Endodermal cell (in vitro differentiated cells): ENCODE results near the gene ADIPOR2. TPM values are rescaled to one million over a fixed set of nuclear protein-coding genes. Genes with fewer than 3 reads are reported as not detected.

ENCODE experiments used
- DNase-seq: peaks from one replicate; pipeline ENCODE4 v3.0.0-alpha.2; 2017
- H3K27ac ChIP-seq: 2 replicates; pipeline ENCODE4 v1.5.1; 2013; ENCODE audit warnings: mild to moderate bottlenecking, low read depth, low read length, moderate library complexity
- H3K27me3 ChIP-seq: 2 replicates; pipeline ENCODE4 v1.6.1; 2013; ENCODE audit warnings: mild to moderate bottlenecking, low read length, moderate library complexity; ENCODE audit not compliant: insufficient read depth, control insufficient read depth, poor library complexity, severe bottlenecking
- H3K36me3 ChIP-seq: 2 replicates; pipeline ENCODE4 v1.7.0; 2013; ENCODE audit warnings: mild to moderate bottlenecking, low read length, moderate library complexity; ENCODE audit not compliant: control insufficient read depth, insufficient read depth
- H3K4me1 ChIP-seq: one replicate; pipeline ENCODE4 v1.7.0; 2013; ENCODE audit warnings: low read length; ENCODE audit not compliant: control insufficient read depth, insufficient read depth
- H3K4me3 ChIP-seq: 2 replicates; pipeline ENCODE4 v1.5.1; 2013; ENCODE audit warnings: mild to moderate bottlenecking, low read length, moderate library complexity
- H3K9ac ChIP-seq: 2 replicates; pipeline ENCODE4 v1.6.1; 2013; ENCODE audit warnings: mild to moderate bottlenecking, low read length, moderate library complexity; ENCODE audit not compliant: poor library complexity, severe bottlenecking; ENCODE audit errors: extremely low read depth
- H3K9me3 ChIP-seq: 2 replicates; pipeline ENCODE4 v1.6.1; 2013; ENCODE audit warnings: mild to moderate bottlenecking, low read length, moderate library complexity; ENCODE audit not compliant: control insufficient read depth
- H3K27ac Mint-ChIP-seq: 2 replicates; pipeline ENCODE4 v1.8.0; 2020; ENCODE audit warnings: mixed read lengths
- H3K27me3 Mint-ChIP-seq: 2 replicates; pipeline ENCODE4 v1.8.0; 2021; ENCODE audit warnings: mild to moderate bottlenecking, mixed read lengths; ENCODE audit not compliant: insufficient read depth
- H3K36me3 Mint-ChIP-seq: 2 replicates; pipeline ENCODE4 v1.8.0; 2020; ENCODE audit warnings: low read depth, mixed read lengths
- H3K4me1 Mint-ChIP-seq: 2 replicates; pipeline ENCODE4 v1.8.0; 2020; ENCODE audit warnings: mixed read lengths
- H3K4me3 Mint-ChIP-seq: 2 replicates; pipeline ENCODE4 v1.8.0; 2020; ENCODE audit warnings: mild to moderate bottlenecking, moderate library complexity, mixed read lengths
- H3K9me3 Mint-ChIP-seq: 2 replicates; pipeline ENCODE4 v1.8.0; 2020; ENCODE audit warnings: mild to moderate bottlenecking, mixed read lengths
- WGBS, 2 experiments: methylation state at CpG; one replicate each; pipeline versions ENCODE4 v1.1.5 to v1.1.7; 2013; ENCODE audit warnings: missing lambda C conversion rate in 2 of 2, mixed read lengths in 1 of 2; ENCODE audit not compliant: insufficient coverage in 1 of 2, insufficient read length in 1 of 2; 5-methylcytosine and 5-hydroxymethylcytosine counted together
- total RNA-seq, 2 donors: library from RNA; stranded (reverse); fragmentation: NEBNext Ultra II Directional in 1 of 2; extraction: Animal tissue kit (Norgen Biotek cat#: 25700) in 1 of 2; gene quantifications; 2 replicates in 1 of 2; 3 replicates in 1 of 2; pipeline ENCODE4 v1.2.1, GENCODE V29; 2021
- TF ChIP-seq, protein P1 (sequence below): fragments of 200-600 bp; sonication (generic); conservative IDR thresholded peaks from 2 replicates; pipeline ENCODE4 v1.5.0; 2021; ENCODE audit warnings: antibody characterized with exemption, mild to moderate bottlenecking

The ADIPOR2 gene
- total RNA-seq, 2 donors from 2014 or later, result 53.7 to 124 TPM

DNA sequence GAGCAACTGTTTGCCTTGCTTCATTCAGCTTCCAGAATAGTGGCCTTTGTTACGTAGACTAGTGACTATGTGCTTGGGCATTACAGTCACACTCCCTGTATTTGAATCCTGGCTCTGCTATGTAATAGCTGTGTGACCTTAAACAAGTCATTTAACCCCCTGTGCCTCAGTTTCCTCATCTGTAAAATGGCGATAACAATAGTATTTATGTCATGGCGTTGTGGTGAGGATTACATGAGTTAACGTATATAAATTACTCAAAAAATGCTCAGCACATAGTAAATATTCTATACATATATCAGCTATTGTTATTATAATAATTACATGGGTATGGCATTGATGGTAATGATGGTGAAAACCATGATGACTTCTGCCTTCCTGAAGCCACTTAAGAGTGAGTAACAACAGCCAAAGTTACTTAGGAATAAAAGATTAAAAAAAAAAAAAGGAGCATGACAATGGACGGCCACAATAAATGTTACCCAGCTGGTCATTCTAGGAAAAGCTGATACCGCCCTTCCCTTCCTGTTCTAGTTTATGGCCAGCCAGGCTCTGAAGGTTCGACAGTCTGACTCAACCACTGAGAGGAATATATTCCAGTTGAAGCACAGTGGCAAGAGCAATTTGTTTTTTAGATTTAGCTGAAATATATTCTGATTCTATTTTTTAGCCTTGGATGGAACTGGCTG, 9.9 kb upstream of the ADIPOR2 start:
- H3K4me3 Mint-ChIP-seq, result no peak overlapping the region
- DNase-seq, result no peak
- no peaks in the 10 kb centered on the region for H3K4me1 ChIP-seq
- no peak overlapping the region for H3K9ac ChIP-seq
- TF ChIP-seq, protein P1, sequence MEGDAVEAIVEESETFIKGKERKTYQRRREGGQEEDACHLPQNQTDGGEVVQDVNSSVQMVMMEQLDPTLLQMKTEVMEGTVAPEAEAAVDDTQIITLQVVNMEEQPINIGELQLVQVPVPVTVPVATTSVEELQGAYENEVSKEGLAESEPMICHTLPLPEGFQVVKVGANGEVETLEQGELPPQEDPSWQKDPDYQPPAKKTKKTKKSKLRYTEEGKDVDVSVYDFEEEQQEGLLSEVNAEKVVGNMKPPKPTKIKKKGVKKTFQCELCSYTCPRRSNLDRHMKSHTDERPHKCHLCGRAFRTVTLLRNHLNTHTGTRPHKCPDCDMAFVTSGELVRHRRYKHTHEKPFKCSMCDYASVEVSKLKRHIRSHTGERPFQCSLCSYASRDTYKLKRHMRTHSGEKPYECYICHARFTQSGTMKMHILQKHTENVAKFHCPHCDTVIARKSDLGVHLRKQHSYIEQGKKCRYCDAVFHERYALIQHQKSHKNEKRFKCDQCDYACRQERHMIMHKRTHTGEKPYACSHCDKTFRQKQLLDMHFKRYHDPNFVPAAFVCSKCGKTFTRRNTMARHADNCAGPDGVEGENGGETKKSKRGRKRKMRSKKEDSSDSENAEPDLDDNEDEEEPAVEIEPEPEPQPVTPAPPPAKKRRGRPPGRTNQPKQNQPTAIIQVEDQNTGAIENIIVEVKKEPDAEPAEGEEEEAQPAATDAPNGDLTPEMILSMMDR, result no peak
- no peaks in the 10 kb centered on the region for H3K27me3 Mint-ChIP-seq
- peaks cover 2% of the 10 kb centered on the region for H3K4me1 Mint-ChIP-seq
- no peaks in the 10 kb centered on the region for H3K36me3 ChIP-seq
- peaks cover 3% of the 10 kb centered on the region for H3K9me3 ChIP-seq
- 85 to 100% methylated on average over 1 to 4 of the region's 7 CpGs for WGBS, 2 experiments
- H3K27me3 ChIP-seq, result no peaks in the 10 kb centered on the region
- no peak overlapping the region for H3K27ac Mint-ChIP-seq
- no peaks in the 10 kb centered on the region for H3K36me3 Mint-ChIP-seq
- no peak overlapping the region for H3K27ac ChIP-seq
- H3K4me3 ChIP-seq, result no peak overlapping the region
- H3K9me3 Mint-ChIP-seq, result peaks cover 5% of the 10 kb centered on the region

DNA sequence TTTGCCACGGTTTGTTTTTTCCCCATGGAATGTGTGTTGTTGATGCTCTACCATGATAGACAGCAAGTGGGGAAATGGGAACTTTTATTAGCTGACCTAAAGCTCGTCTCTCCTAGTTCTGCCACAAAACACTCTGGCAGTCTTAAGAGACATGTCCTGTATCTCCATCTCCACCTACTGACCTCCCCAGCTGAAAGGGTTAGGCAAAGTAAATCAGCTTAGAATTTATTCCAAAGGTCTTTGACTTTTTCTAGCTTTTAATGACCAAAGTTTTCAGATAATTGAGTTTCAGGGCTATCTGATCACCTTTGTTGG, 9.4 kb upstream of the ADIPOR2 start:
- WGBS, 2 experiments, result 76 to 83% methylated on average over 2 of the region's 2 CpGs
- Mint-ChIP-seq H3K4me1 (peaks cover 2% of the 10 kb centered on the region), H3K27ac (no peak overlapping the region), H3K4me3 (no peak overlapping the region), H3K27me3 (no peaks in the 10 kb centered on the region), H3K36me3 (no peaks in the 10 kb centered on the region), H3K9me3 (peaks cover 5% of the 10 kb centered on the region)
- H3K9me3 ChIP-seq, result peaks cover 5% of the 10 kb centered on the region
- TF ChIP-seq, protein P1, result no peak
- no peaks in the 10 kb centered on the region for H3K36me3 ChIP-seq
- no peak overlapping the region for H3K4me3 ChIP-seq
- peaks cover 1% of the 10 kb centered on the region for H3K4me1 ChIP-seq
- H3K27ac ChIP-seq, result no peak overlapping the region
- H3K9ac ChIP-seq, result no peak overlapping the region
- DNase-seq, result no peak
- no peaks in the 10 kb centered on the region for H3K27me3 ChIP-seq

DNA sequence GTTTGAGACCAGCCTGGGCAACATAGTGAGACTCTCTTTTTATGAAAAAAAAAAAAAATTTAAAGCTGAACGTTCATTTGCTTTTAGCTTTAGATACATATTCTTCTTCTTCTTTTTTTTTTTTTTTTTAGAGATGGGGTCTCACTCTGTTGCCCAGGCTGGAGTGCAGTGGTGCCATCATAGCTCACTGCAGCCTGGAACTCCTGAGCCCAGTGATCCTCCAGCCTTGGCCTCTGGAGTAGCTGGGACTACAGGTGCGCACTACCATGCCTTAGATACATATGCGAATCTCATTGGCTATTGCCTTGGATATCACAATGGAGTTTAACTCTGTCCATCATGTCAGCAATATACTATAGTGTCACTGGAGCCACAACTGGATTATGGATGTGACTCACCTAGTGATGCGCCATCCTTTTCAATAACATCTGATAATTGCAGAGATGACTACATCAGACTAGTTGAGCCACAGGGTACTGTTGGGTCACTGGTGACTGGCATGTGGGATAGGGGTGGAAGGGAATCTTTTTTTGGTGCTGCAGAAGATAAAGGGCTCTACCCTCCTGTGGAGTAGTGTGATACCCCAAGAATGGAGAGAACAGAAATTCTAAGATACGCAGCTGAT, 2.7 kb upstream of the ADIPOR2 start:
- H3K27me3 Mint-ChIP-seq, result no peaks in the 10 kb centered on the region
- Histone ChIP-seq H3K27ac (no peak overlapping the region), H3K9me3 (peaks cover 5% of the 10 kb centered on the region), H3K4me3 (no peak overlapping the region), H3K36me3 (peaks cover 4% of the 10 kb centered on the region), H3K9ac (no peak overlapping the region), H3K4me1 (peaks cover 4% of the 10 kb centered on the region), H3K27me3 (no peaks in the 10 kb centered on the region)
- peaks cover 6% of the 10 kb centered on the region for H3K36me3 Mint-ChIP-seq
- H3K9me3 Mint-ChIP-seq, result peaks cover 3% of the 10 kb centered on the region
- H3K27ac Mint-ChIP-seq, result no peak overlapping the region
- WGBS, 2 experiments, result 87 to 95% methylated on average over 4 of the region's 5 CpGs
- no peak for DNase-seq
- H3K4me1 Mint-ChIP-seq, result peaks cover 28% of the 10 kb centered on the region
- TF ChIP-seq, protein P1, result no peak
- H3K4me3 Mint-ChIP-seq, result no peak overlapping the region
